Measurements from ENCODE around the gene DNHD1.

DNA sequence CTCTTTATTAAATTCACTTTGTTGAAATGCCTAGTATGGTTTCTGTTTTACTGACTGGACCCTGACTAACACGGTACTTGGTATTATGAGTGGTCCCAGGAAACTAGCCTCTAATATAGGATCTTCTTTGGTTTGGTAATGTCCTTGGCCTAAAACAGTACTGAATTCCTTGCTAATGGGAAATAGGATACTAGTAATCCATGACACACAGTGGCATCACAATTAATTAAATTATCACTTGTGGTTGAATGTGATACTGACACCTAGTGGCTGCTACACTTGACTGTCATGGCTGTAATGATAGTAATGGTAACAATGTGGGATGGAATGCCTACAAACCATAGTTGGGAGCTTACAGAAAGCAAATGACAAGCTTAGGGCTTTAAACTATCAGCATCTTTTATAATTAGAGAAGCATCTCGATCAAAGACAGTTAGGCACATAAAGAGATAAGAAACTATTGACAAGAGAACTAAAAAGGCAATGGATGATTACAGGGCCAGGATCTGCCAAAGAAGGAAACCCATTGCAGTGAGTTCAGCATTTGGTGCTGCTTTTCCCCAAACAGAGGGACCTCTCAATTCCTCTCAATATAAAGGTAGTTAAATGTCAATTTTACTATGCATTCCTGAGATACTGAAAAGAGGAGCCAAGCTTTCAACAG is 8.6 kb downstream of the DNHD1 start:
- TF ChIP-seq, protein P1, sequence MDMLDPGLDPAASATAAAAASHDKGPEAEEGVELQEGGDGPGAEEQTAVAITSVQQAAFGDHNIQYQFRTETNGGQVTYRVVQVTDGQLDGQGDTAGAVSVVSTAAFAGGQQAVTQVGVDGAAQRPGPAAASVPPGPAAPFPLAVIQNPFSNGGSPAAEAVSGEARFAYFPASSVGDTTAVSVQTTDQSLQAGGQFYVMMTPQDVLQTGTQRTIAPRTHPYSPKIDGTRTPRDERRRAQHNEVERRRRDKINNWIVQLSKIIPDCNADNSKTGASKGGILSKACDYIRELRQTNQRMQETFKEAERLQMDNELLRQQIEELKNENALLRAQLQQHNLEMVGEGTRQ (CRISPR knock-in tag; IDR thresholded peaks at IDR 0.05), result no peak
- TF ChIP-seq RELA (CRISPR knock-in tag; IDR thresholded peaks at IDR 0.05; ENCODE audit: borderline replicate concordance), result no peak
- TF ChIP-seq, protein P2, sequence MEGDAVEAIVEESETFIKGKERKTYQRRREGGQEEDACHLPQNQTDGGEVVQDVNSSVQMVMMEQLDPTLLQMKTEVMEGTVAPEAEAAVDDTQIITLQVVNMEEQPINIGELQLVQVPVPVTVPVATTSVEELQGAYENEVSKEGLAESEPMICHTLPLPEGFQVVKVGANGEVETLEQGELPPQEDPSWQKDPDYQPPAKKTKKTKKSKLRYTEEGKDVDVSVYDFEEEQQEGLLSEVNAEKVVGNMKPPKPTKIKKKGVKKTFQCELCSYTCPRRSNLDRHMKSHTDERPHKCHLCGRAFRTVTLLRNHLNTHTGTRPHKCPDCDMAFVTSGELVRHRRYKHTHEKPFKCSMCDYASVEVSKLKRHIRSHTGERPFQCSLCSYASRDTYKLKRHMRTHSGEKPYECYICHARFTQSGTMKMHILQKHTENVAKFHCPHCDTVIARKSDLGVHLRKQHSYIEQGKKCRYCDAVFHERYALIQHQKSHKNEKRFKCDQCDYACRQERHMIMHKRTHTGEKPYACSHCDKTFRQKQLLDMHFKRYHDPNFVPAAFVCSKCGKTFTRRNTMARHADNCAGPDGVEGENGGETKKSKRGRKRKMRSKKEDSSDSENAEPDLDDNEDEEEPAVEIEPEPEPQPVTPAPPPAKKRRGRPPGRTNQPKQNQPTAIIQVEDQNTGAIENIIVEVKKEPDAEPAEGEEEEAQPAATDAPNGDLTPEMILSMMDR (IDR thresholded peaks at IDR 0.05), result peak; percentile 53; the same call in 1 of the 2 replicates
- no peak for TF ChIP-seq KAT7 (CRISPR knock-in tag; IDR thresholded peaks at IDR 0.05; ENCODE audit: borderline replicate concordance)
- no peak for TF ChIP-seq SMAD3 (CRISPR knock-in tag; IDR thresholded peaks at IDR 0.05; ENCODE audit: borderline replicate concordance)
- TF ChIP-seq, protein P3, sequence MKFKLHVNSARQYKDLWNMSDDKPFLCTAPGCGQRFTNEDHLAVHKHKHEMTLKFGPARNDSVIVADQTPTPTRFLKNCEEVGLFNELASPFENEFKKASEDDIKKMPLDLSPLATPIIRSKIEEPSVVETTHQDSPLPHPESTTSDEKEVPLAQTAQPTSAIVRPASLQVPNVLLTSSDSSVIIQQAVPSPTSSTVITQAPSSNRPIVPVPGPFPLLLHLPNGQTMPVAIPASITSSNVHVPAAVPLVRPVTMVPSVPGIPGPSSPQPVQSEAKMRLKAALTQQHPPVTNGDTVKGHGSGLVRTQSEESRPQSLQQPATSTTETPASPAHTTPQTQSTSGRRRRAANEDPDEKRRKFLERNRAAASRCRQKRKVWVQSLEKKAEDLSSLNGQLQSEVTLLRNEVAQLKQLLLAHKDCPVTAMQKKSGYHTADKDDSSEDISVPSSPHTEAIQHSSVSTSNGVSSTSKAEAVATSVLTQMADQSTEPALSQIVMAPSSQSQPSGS (CRISPR knock-in tag; IDR thresholded peaks at IDR 0.05; ENCODE audit: borderline replicate concordance, low read depth), result no peak
- no peak for TF ChIP-seq CREB1 (CRISPR knock-in tag; IDR thresholded peaks at IDR 0.05)
- TF ChIP-seq, protein P4, sequence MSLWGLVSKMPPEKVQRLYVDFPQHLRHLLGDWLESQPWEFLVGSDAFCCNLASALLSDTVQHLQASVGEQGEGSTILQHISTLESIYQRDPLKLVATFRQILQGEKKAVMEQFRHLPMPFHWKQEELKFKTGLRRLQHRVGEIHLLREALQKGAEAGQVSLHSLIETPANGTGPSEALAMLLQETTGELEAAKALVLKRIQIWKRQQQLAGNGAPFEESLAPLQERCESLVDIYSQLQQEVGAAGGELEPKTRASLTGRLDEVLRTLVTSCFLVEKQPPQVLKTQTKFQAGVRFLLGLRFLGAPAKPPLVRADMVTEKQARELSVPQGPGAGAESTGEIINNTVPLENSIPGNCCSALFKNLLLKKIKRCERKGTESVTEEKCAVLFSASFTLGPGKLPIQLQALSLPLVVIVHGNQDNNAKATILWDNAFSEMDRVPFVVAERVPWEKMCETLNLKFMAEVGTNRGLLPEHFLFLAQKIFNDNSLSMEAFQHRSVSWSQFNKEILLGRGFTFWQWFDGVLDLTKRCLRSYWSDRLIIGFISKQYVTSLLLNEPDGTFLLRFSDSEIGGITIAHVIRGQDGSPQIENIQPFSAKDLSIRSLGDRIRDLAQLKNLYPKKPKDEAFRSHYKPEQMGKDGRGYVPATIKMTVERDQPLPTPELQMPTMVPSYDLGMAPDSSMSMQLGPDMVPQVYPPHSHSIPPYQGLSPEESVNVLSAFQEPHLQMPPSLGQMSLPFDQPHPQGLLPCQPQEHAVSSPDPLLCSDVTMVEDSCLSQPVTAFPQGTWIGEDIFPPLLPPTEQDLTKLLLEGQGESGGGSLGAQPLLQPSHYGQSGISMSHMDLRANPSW (CRISPR knock-in tag; conservative IDR thresholded peaks at IDR 0.05; ENCODE audit: low read depth), result no peak
- no peak for TF ChIP-seq NR3C1 (CRISPR knock-in tag; conservative IDR thresholded peaks at IDR 0.05; ENCODE audit: low read depth)
- no peak for TF ChIP-seq PRRX2 (CRISPR knock-in tag; IDR thresholded peaks at IDR 0.05)
- TF ChIP-seq, protein P5, sequence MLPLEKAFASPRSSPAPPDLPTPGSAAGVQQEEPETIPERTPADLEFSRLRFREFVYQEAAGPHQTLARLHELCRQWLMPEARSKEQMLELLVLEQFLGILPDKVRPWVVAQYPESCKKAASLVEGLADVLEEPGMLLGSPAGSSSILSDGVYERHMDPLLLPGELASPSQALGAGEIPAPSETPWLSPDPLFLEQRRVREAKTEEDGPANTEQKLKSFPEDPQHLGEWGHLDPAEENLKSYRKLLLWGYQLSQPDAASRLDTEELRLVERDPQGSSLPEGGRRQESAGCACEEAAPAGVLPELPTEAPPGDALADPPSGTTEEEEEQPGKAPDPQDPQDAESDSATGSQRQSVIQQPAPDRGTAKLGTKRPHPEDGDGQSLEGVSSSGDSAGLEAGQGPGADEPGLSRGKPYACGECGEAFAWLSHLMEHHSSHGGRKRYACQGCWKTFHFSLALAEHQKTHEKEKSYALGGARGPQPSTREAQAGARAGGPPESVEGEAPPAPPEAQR (CRISPR knock-in tag; IDR thresholded peaks at IDR 0.05), result no peak
- no peak for TF ChIP-seq ZNF138 (CRISPR knock-in tag; conservative IDR thresholded peaks at IDR 0.05)
- TF ChIP-seq SP1 (CRISPR knock-in tag; conservative IDR thresholded peaks at IDR 0.05), result no peak
